ENCODE results near the gene SLC25A29.
"Not testable (repeated sequence)": the region's sequence is repeated elsewhere in the genome, so short reads cannot be mapped to it uniquely, and the experiment has no call there.

The SLC25A29 gene, protein sequence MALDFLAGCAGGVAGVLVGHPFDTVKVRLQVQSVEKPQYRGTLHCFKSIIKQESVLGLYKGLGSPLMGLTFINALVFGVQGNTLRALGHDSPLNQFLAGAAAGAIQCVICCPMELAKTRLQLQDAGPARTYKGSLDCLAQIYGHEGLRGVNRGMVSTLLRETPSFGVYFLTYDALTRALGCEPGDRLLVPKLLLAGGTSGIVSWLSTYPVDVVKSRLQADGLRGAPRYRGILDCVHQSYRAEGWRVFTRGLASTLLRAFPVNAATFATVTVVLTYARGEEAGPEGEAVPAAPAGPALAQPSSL

DNA sequence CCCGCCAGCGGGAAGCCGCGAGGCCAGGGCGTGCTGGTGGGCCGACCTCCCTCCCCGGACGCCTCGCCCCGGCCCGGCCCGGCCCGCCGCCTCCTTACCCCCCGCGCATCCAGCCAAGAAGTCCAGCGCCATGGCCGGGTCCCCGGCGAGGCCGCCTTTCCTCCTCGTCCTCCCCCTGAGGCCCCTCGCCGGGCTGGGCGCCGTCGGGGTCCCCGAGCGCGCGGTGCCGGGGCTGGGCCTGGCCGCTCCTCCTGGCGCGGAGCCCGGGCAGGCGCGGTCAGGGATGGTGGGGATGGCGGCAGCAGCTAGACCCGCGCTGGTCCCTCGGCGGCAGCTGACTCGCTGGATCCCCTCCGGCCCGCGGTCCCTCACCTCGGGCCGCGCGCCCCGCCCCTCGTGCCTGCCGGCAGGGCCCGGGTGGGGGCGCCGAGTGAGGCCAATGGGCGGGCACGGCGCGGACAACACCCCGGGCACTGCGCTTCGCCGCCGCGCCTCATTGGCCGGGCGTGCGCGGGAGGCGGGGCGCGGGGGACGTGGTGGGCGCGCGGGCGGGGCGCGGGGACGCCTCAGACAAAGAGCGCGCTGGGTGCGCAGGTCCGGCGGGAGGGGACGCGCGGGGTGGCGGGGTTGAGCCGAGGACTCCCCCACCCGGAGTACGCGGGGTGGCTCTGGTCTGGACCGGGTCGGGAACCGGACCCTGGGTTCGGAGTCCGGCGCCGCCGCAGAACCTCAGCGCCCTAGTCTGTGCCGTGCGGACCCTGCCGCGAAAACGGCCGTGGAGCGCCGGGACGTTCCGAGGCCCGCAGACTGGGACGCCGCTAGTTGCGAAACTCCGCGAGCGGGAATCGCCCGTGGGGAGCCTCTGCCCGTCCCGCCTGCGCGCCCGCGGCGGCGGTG, at the start of gene SLC25A29:
SLC25A29 (minus strand) TSS at position 344 of the 897 bp plus-strand sequence; CDS start at position 132, 212 bp downstream.
- DNase-seq (ENCODE audit: low read depth in 2 of 2), result peak; percentile 54 to 76

DNA sequence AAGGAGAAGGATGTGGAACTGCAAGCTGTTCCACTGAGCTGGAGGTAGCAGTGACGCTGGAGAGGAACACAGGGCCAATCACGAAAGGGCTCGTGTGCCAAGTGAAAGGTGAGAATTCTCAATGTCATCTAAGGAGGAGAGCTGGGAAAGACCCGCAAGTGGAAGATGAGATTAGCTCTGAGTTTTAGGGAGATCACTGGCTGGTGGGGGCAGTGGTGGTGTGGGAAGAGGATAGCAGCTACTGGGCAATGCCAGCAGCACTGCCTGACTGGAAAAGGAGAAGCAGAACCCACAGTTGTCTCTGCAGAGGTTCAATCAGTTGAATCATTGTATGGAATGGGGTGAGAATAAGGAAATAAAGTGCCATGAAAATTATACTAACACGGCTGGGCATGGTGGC, 44.7 kb upstream of the SLC25A29 start:
- no peak for DNase-seq (ENCODE audit: low read depth in 2 of 2)

DNA sequence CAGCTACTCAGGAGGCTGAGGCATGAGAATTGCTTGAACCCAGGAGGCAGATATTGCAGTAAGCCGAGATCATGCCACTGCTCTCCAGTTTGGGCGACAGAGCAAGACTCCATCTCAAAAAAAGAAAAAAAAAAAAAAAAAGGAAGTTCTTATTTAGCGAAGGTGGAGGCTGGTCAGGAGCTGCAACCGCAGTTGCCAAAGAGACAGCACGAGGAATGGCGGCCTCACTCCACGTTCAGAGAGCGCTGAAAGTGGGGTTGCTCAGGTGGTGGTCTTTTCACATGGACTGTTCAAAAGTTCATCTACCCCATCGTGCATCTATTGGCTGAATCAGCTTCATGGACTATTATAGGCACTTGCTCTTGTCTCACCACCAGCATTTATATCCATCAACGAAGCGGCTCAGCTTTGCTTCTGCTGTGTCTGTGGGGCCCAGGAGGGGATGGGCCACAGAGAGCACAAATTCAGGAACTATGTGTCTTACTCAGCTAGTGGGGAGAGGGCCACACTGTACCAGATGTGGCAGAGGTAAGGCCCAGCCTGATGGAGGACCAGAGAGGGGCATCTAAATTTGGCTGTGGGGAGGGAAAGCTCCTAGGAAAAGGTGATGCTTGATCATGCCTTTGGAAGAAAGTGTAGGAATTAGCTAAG, 44.2 kb upstream of the SLC25A29 start:
- no peak for DNase-seq (ENCODE audit: low read depth in 2 of 2)

DNA sequence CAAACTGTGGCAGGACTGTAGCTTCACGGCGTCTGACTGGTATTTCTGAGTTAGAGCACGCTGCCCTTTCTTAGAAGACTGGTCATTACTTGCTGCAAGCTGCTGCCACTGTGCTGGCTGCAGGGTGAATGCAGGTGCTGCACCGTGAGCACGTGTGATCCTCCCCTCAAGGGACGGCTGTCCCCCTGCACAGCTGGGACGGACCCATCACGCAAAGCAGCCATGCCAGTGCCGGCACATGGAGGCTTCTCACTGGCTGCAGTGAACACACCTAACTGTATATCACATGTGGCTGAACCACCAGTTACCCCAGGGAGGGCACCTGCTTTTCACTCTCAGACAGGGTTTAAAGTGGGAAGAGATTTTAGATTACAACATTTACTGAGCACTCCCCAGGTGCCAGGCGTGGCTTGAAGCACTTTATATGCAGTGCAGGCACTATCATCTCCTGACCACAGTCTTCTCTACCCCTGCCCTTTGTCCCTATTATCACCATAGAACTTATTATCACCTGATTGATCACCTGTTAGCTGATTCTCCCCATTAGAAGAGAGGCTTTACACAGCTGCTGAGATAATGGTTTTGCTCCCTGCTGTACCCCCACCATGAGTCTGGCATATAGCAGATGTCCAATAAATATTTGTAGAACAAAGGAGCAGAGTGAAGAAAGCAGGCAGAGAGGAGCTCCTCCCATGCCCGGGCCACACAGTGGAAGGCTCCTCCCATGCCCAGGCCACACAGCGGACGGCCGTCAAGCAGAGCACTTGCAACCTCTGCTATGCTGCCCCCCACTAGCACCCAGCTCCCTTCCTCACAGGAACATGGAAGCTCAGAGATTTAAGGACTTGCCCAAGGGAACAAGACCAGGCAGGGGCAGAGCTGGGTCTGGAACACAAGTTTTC, 42.8 kb upstream of the SLC25A29 start:
- no peak for DNase-seq (ENCODE audit: low read depth in 2 of 2)

DNA sequence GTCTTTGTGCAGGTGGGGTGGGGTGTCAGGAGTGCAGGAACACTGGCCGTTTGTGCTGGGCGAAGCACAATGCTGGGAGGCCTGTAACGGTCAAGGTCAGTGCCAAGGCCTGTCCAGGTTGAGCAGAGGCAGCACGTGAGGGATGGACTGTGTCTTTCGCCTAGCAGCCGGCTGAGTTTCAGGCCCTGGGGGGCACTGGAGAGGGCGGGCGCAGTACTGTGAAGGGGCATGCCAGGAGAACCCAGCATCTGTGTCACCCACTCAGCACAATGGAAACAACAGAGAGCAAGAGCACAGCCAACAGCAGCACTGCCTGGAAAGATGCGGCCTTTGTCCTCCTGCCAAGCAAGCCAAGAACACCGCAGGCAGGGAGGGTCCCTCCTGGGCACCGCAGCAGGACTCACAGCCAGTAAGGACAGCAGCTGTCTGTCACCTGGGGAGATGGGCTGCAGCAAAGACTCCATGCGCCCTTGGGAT, 42.0 kb upstream of the SLC25A29 start:
- DNase-seq (ENCODE audit: low read depth in 2 of 2), result no peak

DNA sequence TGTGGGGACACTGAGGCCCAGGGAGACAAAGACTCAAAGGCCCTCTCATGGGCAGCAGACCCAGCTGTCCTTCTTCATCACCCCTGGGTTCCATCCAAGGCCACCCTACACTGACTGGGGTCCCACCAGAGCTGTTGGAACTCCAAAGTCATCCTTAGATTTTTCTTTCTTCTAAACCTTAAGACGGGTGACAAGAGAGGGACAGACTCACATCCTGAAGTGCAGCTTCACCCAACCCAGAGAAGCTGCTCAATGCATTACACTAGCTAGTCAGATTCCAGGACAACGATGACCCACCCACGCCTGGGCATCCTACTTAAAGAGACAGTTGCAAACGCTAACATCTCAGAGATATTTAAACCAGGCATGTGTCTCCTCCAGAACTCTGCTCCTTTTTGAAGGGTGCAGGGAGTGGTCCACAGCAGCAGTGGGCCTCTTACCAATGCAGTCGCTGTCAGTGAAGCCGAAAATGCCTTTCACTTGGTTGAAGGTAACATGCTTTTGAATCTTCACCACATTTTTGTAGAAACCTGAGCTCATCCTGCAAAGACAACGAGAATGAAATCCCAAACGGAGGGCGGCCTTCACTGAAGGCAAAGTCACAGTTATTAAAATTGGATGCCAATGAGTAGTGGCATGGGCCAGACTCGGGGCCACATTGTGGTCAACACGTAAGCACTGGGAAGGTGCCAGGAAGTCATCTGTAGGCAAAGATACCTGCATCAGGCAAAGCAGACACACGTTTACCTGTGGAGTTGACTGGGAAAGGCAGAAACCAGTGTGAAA, 40.3 kb upstream of the SLC25A29 start:
- DNase-seq (ENCODE audit: low read depth in 2 of 2), result no peak

DNA sequence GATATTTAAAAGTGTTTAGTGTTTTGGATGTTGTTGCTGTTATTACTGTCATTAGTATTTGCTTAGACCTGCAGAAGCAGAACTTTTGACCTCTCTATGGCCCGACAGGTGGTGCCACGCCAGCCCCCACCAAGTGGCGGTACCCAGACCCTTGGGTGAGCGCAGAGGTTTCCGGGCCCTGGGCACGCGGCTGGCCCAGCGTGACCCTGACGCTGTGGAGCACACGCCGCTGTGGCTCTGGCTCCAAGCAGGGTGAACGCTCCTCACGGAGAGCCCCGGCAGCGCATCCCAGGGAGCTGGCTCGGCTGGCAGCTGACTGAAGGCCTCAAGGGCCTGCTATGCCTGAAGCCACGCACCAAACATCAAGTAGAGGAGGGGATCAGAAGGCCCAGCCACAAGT, 39.5 kb upstream of the SLC25A29 start:
- DNase-seq (ENCODE audit: low read depth in 2 of 2), result no peak

DNA sequence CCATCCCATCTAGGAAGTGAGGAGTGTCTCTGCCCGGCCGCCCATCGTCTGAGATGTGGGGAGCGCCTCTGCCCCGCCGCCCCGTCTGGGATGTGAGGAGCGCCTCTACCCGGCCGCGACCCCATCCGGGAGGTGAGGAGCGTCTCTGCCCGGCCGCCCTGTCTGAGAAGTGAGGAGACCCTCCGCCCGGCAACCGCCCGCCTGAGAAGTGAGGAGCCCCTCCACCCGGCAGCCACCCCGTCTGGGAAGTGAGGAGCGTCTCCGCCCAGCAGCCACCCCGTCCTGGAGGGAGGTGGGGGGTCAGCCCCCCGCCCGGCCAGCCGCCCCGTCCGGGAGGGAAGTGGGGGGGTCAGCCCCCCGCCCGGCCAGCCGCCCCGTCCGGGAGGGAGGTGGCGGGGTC, 38.4 kb upstream of the SLC25A29 start:
- not testable (repeated sequence) for DNase-seq (ENCODE audit: low read depth in 2 of 2)

DNA sequence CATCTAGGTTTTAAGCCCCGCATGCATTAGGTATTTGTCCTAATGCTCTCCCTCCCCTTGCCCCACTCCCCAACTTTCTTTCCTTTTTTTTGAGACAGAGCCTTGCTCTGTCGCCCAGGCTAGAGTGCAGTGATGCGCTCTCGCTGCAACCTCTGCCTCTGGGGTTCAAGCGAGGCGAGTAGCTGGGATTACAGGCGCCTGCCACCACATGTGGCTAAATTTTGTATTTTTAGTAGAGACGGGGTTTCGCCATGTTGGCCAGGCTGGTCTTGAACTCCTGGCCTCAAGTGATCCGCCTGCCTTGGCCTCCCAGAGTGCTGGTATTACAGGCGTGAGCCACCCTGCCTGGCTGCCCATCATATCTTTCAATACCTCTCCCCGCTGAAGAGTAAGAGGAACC, 36.6 kb upstream of the SLC25A29 start:
- not testable (repeated sequence) for DNase-seq (ENCODE audit: low read depth in 2 of 2)

DNA sequence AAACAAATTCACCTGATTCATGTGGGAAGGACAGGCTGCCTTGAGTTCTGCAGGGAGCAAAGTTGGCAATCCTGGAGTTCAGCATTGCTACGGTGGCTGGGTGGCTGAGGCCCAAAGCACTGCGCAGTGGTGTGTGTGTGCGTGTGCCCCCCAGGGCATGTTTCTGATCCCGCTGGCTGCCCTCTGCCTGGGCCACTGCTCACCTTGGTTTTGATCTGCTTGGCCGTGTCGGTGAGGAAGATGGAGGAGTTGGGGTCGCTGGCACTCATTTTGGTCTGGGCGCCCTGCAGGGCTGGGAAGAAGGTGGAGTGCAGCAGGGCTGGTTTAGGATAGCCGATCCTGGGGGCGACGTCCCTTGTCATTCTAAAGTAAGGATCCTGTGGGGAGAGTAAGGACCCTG, 36.0 kb upstream of the SLC25A29 start:
- no peak for DNase-seq (ENCODE audit: low read depth in 2 of 2)

DNA sequence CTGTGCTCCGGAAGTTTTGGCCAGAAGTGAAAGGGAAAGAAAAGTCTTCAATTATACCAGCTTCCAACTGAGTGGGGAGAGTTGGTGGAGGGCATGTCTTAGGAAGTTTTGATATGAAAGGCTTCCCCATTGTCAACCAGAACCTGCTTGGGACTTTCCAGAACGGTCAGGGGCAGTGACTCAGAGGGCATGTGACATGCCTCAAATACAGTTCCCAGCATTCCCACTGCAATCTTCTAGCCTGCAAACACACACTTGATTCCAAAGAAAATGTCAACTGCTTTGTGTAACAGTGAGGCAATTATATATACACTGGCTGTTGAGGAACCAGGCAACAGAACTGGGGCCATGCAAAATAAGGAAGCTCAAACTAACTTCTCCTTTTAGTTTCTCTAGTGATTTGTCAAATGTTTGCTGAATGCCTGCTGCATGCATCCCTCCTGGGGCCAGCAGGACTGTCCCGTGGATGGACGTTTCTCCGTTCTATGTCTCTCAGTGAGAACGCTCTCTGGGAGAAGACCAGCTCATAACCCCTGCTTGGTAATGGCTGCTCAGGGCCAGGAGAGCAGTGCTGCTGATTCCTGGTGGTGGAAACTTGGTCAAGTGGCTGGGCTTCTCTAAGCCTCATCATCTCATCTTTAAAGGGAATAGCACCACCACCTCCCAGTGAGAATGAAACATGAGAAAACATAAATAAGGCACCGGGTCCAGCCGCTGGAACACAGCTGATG, 35.2 kb upstream of the SLC25A29 start:
- DNase-seq (ENCODE audit: low read depth in 2 of 2), result no peak

DNA sequence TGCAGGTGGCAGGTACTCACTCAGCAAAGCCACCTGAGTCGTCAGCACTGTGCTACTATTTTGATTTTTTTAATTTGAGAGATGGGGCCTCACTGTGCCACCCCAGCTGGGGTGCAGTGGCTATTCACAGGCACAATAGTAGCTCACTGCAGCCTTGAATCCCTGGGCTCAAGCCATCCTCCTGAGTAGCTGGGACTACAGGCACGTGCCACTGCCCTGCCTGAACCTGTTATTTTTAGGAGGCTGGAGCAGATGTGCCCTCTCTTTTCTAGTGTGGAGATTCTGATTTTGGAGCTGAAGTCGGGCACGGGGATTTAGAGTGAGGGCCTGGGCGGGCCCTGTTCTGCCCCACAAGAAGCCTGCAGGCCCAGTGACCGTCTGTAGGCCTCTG, 34.2 kb upstream of the SLC25A29 start:
- DNase-seq (ENCODE audit: low read depth in 2 of 2), result no peak

DNA sequence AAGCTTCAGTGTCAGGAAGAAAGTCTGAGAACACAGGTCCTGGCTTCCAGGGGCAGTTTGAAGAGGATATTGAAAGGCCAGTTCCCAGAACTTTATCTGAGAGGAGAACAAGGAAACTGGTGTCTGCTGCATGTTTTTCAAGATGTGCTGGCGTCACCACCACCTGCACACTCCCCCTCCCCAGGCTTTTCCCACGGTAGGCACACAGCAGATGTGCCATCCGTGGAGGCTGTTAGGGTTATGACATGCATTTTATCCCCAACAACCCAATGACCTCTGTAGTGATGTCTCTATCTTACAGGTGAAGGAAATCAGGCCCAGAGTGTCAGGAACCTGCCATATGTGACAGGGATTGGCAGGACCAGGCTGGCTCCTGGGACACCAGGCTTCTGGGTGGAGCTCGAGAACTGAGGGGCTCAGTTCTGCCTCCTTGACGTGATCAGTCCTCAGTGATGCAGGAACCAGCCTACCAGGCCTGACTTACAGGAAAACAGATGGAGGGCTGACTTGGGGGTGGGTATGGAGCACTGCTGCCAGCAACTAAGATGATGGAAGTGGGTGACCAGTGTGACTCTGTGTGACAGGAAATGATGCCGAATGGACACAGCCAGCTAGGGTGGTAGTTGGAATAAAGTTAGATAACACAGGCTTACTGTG, 33.6 kb upstream of the SLC25A29 start:
- DNase-seq (ENCODE audit: low read depth in 2 of 2), result no peak

DNA sequence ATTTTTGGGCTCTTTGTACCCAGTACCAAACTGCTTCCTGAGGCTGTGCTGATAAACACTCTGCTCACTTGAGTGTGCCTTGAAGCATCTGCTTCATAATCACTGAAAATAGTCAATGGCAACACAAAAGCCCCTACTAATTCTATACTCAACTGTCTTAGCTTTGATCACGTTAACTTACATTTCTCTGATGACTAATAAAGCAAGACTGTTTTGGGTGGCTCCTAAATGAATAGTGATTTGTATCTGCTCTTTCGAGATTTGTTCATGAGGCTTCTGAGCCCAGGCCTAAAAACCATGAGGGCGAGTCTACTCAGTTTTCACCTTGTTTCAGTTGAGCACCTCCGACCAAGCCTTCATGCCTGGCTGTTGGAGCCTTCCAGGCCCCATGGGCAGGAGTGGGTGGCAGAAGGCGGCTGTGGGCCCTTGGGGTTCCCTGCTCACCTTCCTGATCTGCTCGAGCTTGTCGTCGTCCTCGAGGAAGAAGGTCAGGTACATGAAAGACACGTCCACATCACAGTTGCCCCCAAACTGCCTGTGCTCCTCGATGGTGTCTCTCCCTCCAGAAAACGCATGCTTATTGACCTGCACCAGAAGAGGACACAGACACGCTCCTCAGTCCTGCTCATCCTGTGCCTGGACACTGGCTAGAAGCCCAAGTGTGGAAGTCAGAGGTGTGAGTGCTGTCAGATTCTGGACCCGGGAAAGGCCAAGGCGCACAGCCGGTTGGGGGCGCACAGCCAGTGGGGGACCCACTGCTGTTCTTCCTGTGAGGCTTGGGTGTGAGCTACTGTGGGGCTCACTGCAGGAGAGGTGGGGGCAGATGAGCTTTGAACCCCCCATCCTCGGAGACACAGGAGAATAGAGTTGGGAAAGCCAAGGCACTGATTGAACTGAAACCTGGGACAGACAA, 30.6 kb upstream of the SLC25A29 start:
- DNase-seq (ENCODE audit: low read depth in 2 of 2), result no peak

DNA sequence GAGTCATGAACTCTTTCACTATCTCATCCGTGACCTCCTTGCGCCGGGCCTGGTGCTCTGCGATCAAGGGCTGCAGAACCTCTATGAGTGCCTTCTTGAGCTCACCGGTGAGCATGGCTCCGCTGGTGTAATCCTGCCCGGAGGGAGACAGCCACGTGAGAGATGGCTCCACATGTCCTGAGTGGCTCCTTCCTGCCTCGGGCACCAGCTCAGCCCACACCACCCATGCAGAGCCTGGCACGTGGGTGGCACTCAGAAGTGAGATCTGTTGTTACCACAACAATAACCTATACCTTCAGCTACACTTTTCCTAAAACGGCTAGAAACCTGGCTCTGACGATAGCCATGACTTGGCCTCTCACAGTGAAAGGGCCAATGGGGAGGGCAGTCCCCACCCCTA, 28.7 kb upstream of the SLC25A29 start:
- DNase-seq (ENCODE audit: low read depth in 2 of 2), result no peak

DNA sequence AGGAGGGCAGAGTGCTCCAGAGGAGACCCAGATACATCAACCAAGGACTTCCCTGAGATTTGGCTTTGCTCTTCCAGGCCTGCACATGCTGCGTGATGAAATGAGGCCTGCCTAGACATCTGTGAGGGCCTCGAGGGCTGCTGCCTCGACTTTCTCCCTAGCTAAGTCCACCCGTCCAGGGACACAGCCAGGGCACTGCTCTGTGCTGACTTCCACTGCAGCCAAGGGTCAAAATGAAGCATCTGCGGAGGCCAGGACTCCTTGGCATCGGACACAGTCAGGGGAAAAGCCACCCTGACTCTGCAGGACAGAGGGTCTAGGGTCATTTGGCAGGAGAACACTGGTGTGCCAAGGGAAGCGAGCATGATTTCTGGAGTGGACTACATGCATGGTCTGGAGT, 27.6 kb upstream of the SLC25A29 start:
- no peak for DNase-seq (ENCODE audit: low read depth in 2 of 2)

DNA sequence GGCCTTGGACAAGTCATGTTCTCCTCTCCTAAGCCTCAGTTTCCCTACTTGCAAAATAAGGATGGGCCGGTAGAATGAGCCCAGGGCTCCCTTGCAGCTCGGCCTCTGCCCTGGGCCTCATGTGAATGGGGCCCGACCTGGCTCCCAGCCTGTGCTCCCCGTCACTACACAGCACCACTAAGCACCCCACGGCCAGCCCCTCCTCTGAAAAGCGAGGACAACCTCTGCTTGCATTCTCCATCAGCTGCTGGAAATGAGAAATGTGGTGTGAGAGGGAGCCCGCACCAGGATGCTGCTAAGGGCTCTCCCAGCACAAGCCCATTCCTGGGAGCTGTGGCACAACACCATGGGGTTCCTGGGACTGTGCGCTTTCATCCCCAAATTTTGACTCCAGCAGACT, 27.1 kb upstream of the SLC25A29 start:
- DNase-seq (ENCODE audit: low read depth in 2 of 2), result no peak

DNA sequence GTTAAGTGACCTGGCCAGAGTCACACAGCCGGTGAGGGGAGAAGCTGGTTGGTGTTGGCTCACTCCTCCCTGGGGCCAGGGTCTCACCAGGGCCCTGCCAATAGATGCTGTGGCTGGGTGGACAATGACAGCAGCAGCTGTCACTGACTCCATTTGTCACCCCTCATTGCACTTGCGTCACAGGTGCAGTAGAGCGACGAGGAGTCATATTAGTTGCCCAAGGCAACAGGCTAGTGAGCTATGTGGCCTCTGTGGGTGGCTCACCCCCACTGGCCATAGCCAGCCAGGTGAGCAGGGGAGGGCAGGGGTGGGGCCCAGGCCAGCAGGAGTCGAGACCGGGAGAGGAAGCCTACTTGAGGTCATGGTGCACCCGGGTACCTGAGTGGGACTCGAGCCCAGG, 26.6 kb upstream of the SLC25A29 start:
- DNase-seq (ENCODE audit: low read depth in 2 of 2), result no peak
